GM19099 (cell line): ENCODE measurements around the gene ELAVL3.

Experiments
- POLR2A ChIP-seq: IDR thresholded peaks from 3 replicates; pipeline ENCODE4 v1.6.1; 2011; ENCODE audit warnings: low read depth; ENCODE audit not compliant: insufficient read length; ENCODE audit errors: extremely low read depth

Gene ELAVL3

DNA sequence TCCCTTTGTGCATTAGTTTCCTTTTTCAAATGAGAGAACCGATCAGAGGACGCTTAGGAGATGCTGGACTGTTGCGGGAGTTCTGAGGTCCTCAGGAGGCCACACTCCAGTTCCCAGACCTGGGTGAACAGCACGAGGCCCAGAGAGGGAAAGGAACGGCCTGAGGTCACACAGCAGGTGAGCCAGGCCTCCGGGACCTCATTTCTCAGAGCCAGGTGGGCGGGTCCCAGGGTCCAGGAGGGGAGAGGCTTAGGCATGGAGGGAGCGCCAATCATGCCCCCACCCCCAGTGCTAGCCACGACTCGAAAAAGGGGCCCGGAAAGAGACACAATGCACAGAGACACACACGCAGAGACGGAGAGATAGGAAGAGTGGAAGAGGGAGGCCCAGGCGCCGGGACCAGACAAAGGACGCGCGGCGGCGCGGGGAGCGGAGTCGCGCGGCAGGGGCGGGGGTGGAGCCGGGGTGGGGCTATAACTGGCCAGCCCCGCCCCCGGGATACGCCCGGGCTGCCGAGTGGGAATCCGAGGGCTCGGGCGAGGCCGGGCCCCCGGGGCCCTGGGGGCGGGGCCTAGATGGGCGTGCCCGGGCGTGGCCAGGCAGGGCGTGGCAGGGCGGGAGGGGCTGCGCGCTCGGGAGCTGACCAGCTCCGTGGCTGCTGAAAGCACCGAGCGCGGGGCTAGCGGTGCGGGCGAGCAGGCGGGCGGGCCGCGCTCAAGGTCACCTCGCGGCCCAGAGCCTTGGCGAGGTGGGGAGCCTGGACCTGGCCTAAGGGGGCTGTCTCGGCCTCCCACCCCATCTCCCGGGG lies 1.6 kb downstream of the ELAVL3 start:
- no peak for TF ChIP-seq POLR2A

DNA sequence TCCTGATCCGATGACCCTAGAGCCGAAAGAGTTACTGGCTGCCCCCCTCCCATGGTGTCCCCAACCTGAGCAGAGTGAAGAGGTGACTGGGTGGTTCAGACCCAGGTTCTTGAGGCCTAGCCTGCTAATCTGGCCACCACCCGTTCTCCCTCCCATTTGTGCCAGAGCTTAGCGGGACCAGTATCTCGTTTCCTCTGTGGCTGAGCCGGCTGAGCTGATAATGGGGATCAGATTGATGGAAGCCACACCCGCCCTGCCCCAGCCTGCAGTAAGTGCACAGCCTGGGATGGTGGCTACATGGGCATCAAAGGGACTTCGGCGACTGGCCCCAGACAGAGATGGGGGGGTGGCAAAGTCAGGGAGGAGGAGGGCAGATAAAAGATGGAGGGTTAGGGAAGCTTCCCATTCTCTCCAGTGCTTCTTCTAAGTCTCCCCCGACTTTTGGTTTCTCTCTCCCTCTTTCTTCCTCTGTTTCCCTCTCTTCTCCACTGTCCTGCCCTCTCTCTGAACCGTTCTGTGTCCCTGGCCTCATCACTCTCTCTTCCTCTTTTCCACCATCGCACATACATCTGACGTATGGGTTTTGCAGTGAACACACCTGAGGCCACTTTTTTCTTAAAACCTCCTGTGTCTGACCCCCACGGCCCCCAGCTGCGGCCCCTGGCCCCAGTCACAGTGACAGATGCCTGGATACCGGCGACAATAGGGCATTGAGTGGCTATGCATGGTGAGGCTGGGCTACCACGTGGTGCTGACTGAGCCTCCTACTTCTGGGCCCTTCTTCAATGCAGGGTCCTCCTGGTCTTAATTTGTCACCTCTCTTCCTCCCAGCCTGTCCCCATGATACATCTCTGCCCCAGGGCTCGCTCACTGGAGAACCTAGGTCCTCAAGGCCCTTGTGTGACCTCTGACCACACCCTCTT lies 2.4 kb downstream of the ELAVL3 start:
- no peak for TF ChIP-seq POLR2A

DNA sequence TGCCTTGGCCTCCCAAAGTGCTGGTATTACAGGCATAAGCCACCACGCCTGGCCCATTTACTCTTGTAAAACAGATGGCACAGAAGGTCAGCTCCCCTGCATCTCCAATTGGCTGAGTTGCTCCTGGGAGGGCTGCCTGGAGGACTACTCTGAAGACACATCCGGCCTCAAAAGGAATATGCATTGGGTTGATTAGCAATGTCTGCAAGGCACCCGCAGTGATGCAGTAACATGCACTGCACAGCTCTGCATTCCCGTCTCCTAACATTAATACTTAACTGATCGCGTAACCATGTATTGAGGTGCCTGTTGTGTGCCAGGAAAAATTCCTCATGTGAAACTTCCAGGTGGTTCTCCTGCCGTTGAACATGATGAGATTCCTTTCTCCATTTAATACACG lies 5.0 kb downstream of the ELAVL3 start:
- no peak for TF ChIP-seq POLR2A

DNA sequence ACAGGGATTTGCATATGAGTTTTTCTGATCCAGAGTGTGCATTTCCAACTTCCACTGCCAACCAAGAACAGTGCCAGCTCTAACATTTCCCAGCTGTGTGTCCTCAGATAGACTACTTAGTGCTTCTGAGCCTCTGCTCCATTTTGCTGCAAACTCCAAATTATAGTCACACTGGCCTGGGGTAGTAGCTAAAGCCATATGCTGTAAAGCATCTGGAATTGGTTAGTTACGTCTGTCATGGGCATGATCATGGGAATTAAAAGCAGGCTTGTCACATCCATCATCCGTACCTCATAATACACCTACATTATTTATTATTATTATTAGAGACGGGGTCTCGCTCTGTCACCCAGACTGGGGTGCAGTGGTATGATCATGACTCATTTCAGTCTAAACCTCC lies 7.1 kb downstream of the ELAVL3 start:
- TF ChIP-seq POLR2A, result no peak

DNA sequence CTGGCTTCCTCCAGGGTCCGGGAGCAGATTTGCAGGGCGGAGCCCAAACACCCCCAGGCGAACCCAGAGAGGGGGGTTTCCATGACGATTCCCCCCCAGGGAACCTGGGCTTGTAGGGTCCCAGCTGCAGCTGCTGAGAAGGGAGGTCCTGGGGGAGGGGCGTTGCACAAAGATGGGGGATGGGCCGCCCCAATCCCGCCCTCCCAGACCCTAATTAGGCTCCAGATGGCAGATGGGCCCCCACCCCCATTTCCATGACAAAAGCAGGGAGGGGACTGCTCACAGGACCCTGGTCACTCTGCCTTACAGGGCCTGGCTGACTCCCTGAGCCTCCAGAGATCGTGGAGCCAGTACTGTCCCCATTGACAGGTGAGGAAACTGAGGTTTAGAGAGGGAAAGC lies 15.2 kb downstream of the ELAVL3 start:
- no peak for TF ChIP-seq POLR2A

DNA sequence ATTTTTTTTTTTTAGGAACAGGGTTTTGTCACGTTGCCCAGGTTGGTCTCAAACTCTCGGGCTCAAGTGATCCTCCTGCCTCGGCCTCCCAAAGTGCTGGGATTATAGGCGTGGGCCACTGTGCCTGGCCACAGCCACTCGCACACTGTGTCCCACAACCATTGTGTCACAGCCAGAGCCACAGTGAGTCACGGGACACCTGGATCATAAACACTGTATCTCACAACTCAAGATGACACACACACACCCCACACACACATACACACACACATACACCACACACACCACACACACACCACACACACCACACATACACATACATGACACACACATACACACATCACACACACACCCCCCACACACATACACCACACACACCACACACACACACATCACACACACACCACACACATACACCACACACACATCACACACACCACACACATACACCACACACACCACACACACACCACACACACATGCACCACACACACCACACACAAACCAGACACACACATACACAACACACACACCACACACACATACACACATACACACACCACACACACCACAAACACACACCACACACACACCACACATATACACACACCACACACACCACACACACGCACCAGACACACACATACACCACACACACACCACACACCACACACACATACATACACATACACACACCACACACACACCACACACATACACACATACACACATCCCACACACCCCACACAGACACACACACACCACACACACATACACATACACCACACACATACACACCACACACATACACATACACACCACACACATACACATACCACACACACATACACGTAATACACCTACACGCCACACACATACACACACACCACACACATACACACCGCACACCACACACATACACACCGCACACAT lies 16.2 kb downstream of the ELAVL3 start:
- TF ChIP-seq POLR2A, result no peak

DNA sequence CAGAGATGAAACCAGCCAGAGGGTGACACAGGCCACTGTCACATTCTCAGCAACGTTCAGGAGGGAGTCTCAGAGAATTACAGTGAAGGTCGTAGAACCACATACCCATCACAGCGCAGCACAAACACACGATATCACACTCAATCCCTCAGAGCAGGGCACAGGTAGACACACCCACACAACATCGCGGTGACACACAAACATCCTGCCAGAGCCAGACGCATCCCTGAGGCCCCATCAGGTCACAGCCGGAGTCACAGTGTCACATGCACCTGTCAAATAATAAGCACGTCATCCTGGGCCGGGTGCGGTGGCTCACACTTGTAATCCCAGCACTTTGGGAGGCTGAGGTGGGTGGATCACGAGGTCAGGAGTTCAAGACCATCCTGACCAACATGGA lies 17.5 kb downstream of the ELAVL3 start:
- no peak for TF ChIP-seq POLR2A

DNA sequence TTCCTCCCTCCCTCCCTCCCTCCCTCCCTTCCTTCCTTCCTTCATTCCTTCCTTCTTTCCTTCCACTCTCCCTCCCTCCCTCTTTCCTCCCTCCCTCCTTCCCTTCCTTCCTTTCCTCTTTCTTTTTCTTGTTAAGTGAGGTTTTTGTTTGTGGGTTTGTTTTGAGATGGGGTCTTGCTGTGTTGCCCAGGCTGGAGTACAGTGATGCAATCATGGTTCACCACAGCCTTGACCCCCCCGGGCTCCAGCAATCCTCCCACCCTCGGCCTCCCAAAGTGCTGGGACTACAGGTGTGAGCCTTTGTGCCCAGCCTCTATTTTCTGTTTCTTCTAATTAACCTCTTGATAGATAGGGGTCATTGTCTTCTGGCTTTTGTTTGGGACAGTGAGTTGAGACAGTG lies 19.4 kb downstream of the ELAVL3 start:
- no peak for TF ChIP-seq POLR2A

DNA sequence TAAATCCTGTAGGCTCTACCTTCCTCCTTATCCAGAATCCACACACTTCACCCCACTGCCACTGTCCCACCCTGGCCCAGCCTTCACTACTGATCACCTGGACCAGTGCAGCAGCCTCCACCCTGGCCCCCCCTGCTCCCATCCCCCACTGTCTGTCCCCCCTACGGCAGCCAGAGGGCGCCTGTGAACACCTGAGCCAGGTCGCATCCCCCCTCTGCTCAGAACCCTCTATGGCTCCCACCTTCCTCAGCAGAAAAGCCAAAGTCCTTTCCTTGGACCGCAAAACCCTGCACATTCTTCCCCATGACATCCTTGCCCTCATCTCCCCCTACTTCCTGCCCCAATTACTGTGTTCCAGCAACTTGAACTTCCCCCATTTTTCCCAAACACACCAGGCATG lies 20.6 kb downstream of the ELAVL3 start:
- no peak for TF ChIP-seq POLR2A

DNA sequence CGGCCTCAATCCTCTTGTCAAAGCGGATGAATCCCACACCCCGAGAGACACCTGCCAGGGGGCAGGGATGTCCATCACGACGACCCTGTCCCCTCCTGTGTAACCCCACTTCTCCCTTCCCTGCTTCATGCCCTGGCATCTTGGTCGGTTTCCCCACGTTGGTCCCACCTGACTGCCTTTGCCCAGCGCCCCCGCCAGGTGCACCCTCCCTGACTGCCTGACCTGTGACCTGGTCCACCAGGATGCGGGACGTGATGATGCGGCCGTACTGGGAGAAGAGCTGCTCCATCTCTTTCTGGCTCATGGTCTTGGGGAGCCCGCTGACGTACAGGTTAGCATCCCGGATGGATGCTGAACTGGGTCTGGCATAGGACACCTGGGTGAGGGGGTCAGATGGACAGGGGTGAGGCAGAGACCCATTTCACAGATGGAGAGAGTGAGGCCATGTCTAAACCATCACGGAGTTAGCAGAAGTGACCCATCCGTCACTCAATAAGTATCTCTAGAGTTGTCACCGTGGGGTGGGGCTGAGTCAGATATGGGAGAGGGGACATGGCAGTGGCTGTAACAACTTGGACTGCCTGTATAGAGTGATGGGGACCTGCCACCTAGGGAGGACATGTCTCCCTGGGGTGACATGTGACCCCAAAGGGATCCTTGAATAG lies 22.5 kb downstream of the ELAVL3 start:
- TF ChIP-seq POLR2A, result no peak

DNA sequence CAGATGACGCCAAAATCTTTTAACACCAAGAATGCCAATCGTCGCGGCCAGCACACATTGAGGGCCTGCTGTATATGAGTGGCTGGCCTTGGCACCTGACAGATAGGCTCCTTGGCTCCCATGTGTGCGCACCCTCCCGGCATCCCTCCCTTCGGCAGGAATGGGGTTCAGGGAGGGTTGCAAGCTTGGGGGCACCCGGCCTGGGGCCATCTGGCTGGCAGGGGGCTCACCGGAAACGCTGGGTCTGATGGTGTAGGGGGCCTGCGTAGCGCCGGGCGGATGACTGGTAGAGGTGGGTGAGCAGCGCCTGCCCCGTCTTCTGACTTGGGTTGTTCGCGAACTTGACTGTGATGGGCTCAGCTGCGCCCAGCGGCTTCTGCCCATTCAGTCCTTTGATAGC lies 23.0 kb downstream of the ELAVL3 start:
- TF ChIP-seq POLR2A, result no peak

DNA sequence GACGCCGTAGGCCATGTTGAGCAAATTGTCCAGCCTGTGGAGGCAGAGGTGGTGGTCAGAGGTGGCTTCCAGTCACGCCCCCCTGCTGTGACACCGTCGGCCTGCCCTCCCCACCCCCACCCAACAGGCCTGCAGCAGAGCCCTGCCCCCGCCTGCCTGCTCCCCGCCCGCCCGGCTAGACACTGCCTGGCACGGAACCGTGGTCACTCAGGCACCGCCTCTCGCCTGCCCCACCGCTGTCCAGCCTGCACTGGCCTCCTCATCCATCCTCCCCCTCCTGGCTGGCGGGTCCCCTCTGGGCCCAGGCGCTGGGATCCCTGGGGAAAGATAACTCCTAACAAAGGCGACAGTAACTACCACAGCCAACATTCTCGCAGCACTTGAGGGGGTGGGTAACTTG lies 23.7 kb downstream of the ELAVL3 start:
- no peak for TF ChIP-seq POLR2A

DNA sequence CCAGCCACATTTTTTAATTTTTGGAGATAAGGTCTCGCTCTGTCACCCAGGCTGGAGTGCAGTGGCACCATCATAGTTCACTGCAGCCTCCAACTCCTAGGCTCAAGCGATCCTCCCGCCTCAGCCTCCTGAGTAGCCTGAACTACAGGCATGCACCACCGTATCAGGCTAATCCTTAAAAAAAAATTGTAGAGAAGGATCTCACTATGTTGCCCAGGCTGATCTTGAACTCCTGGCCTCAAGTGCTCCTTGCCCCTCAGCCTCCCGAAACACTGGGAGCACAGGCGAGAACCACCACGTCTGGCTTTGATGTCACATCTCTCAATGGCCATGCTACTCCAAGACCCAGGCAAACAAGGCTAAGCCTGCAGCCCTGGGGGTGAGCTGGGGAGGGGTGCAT lies 24.2 kb downstream of the ELAVL3 start:
- no peak for TF ChIP-seq POLR2A
